HepG2 (cell line): ENCODE data around the gene ATP9B. TPM values are rescaled to one million over a fixed set of nuclear protein-coding genes. Genes with fewer than 3 reads are reported as not detected.

Experiments
- ATAC-seq: fragments of 200-7000 bp; cut with Tn5 transposase; 3 replicates; pipeline ENCODE4 v1.9.1; 2020; ENCODE audit warnings: mild to moderate bottlenecking, moderate library complexity
- BruUV-seq: library from RNA; stranded (reverse); fragments of 400-500 nt; replicated peaks from 2 replicates; lab custom pipeline; 2021; lab: Mats Ljungman, UMichigan
- CTCF ChIA-PET: fragments of 300-600 bp; formaldehyde crosslinking; extraction: SDS; loops from one replicate; lab custom pipeline; 2021; ENCODE audit warnings: low total read pairs, inconsistent platforms, low intra/inter-chr PET ratio; lab: Yijun Ruan, JAX
- POLR2A ChIA-PET: fragments of 350-600 bp; sonication (Branson Sonifier 250); formaldehyde crosslinking; loops from one replicate; lab custom pipeline; 2020; ENCODE audit warnings: antibody characterized with exemption, inconsistent platforms; lab: Yijun Ruan, JAX
- DNase-seq: peaks from one replicate; pipeline ENCODE4 v3.0.0-alpha.2; 2015; ENCODE audit warnings: low spot score
- FAIRE-seq: peaks from 3 replicates; lab custom pipeline; 2011; peaks lifted over from hg19 to GRCh38; lab: Jason Lieb, UNC
- H2AFZ ChIP-seq: one replicate; pipeline ENCODE4 v1.6.1; 2011; ENCODE audit warnings: low read length, inconsistent platforms
- H3K27ac ChIP-seq: fragments of 300-600 bp; 3 replicates; pipeline ENCODE4 v1.8.0; 2011; ENCODE audit warnings: mixed run types, mild to moderate bottlenecking, mixed read lengths, low read length, inconsistent platforms; ENCODE audit not compliant: insufficient read depth; ENCODE audit errors: extremely low read length
- H3K27me3 ChIP-seq, 2 experiments: fragments of 200-600 bp in 1 of 2; 2 replicates in 1 of 2; 3 replicates in 1 of 2; pipeline versions ENCODE4 v1.6.0 to v1.8.0; 2011; ENCODE audit warnings: low read length in 2 of 2, mild to moderate bottlenecking in 2 of 2, moderate library complexity in 2 of 2, inconsistent platforms in 1 of 2; ENCODE audit not compliant: insufficient read depth in 2 of 2, control insufficient read depth in 1 of 2
- H3K36me3 ChIP-seq, 2 experiments: fragments of 200-600 bp in 1 of 2; replicated peaks in 1 of 2; 2 replicates in 1 of 2; 3 replicates in 1 of 2; pipeline versions ENCODE4 v1.5.1 to v1.8.0; 2011; ENCODE audit warnings: low read length in 2 of 2, inconsistent platforms in 1 of 2; ENCODE audit not compliant: insufficient read depth in 2 of 2, control insufficient read depth in 1 of 2
- H3K4me1 ChIP-seq: 2 replicates; pipeline ENCODE4 v1.5.1; 2012; ENCODE audit warnings: low read length, inconsistent platforms; ENCODE audit not compliant: insufficient read depth
- H3K4me2 ChIP-seq: 2 replicates; pipeline ENCODE4 v1.6.0; 2011; ENCODE audit warnings: low read depth, low read length, inconsistent platforms
- H3K4me3 ChIP-seq, 3 experiments: fragments of 200-600 bp in 1 of 3; sonication (generic), shearing (Covaris generic) in 1 of 3; replicated peaks in 1 of 3; 2 replicates each; pipeline ENCODE4 v1.5.1; 2011 to 2016; ENCODE audit warnings: low read length in 3 of 3, inconsistent platforms in 2 of 3, low read depth in 2 of 3, mild to moderate bottlenecking in 2 of 3, control low read depth in 1 of 3, mixed read lengths in 1 of 3; ENCODE audit not compliant: insufficient read depth in 1 of 3
- H3K79me2 ChIP-seq: one replicate; pipeline ENCODE4 v1.6.1; 2011; ENCODE audit warnings: low read length, inconsistent platforms; ENCODE audit not compliant: insufficient read depth
- H3K9ac ChIP-seq: 2 replicates; pipeline ENCODE4 v1.6.0; 2011; ENCODE audit warnings: mild to moderate bottlenecking, low read depth, low read length, inconsistent platforms; ENCODE audit not compliant: insufficient read depth
- H3K9me3 ChIP-seq: 2 replicates; pipeline ENCODE4 v1.5.1; 2012; ENCODE audit warnings: mild to moderate bottlenecking, low read length
- H4K20me1 ChIP-seq: 2 replicates; pipeline ENCODE4 v1.6.0; 2011; ENCODE audit warnings: inconsistent platforms, mild to moderate bottlenecking, low read length, moderate library complexity; ENCODE audit not compliant: insufficient read depth
- AGO2 ChIP-seq: fragments of 200-400 bp; formaldehyde crosslinking; optimal IDR thresholded peaks from 2 replicates; pipeline ENCODE3; 2017; ENCODE audit warnings: mild to moderate bottlenecking, low read depth, low read length, moderate library complexity
- ELF1 ChIP-seq: sonication (generic); formaldehyde crosslinking; IDR thresholded peaks from 2 replicates; pipeline ENCODE4 v1.4.0; 2020; ENCODE audit warnings: missing genetic modification reagents
- ELK4 ChIP-seq: sonication (generic); formaldehyde crosslinking; IDR thresholded peaks from 2 replicates; pipeline ENCODE4 v1.9.0; 2021; ENCODE audit warnings: missing genetic modification reagents, borderline replicate concordance
- EP300 ChIP-seq, 3 experiments: sonication (generic) in 1 of 3; formaldehyde crosslinking in 1 of 3; IDR thresholded peaks; 2 replicates each; pipeline versions ENCODE4 v1.5.1 to v1.6.1; 2011 to 2020; ENCODE audit warnings: low read depth in 2 of 3, low read length in 2 of 3, borderline replicate concordance in 1 of 3, improper control_type of control experiment in 1 of 3, mild to moderate bottlenecking in 1 of 3, missing genetic modification reagents in 1 of 3, moderate library complexity in 1 of 3
- IRF2 ChIP-seq: IDR thresholded peaks from 2 replicates; pipeline ENCODE4 v1.6.1; 2018; ENCODE audit warnings: missing genetic modification reagents, missing compliant biosample characterization
- KDM3A ChIP-seq: IDR thresholded peaks from 2 replicates; pipeline ENCODE4 v1.6.1; 2018; ENCODE audit warnings: low read depth, missing compliant biosample characterization
- NFRKB ChIP-seq: fragments of 450-650 bp; IDR thresholded peaks from 2 replicates; pipeline ENCODE4 v1.6.1; 2017
- SMAD1 ChIP-seq: sonication (generic); formaldehyde crosslinking; IDR thresholded peaks from 2 replicates; pipeline ENCODE4 v1.4.0; 2020; ENCODE audit warnings: missing genetic modification reagents, low read depth, mild to moderate bottlenecking, borderline replicate concordance
- SP140L ChIP-seq: sonication (generic); formaldehyde crosslinking; IDR thresholded peaks from 2 replicates; pipeline ENCODE4 v1.4.0; 2020; ENCODE audit warnings: missing genetic modification reagents, borderline replicate concordance
- TAF15 ChIP-seq: fragments of 200-400 bp; formaldehyde crosslinking; IDR thresholded peaks from one replicate; pipeline ENCODE4 v1.6.1; 2018; ENCODE audit warnings: mild to moderate bottlenecking, low read depth, low read length; ENCODE audit not compliant: poor library complexity, severe bottlenecking
- ZBTB39 ChIP-seq: sonication (generic); formaldehyde crosslinking; IDR thresholded peaks from 2 replicates; pipeline ENCODE4 v1.5.0; 2020; ENCODE audit warnings: missing genetic modification reagents
- ZNF234 ChIP-seq: sonication (generic); formaldehyde crosslinking; conservative IDR thresholded peaks from 2 replicates; pipeline ENCODE4 v1.5.1; 2020; ENCODE audit warnings: mild to moderate bottlenecking, missing genetic modification reagents
- ZNF30 ChIP-seq: sonication (generic); formaldehyde crosslinking; IDR thresholded peaks from 2 replicates; pipeline ENCODE4 v1.5.0; 2020; ENCODE audit warnings: mild to moderate bottlenecking, missing genetic modification reagents
- ZNF33A ChIP-seq: sonication (generic); formaldehyde crosslinking; IDR thresholded peaks from 2 replicates; pipeline ENCODE4 v1.5.1; 2020; ENCODE audit warnings: missing genetic modification reagents, mild to moderate bottlenecking, moderate library complexity, borderline replicate concordance
- ZNF513 ChIP-seq: sonication (generic); formaldehyde crosslinking; conservative IDR thresholded peaks from 2 replicates; pipeline ENCODE4 v1.5.0; 2020; ENCODE audit warnings: missing genetic modification reagents
- ZNF598 ChIP-seq: sonication (generic); formaldehyde crosslinking; IDR thresholded peaks from 2 replicates; pipeline ENCODE4 v1.5.1; 2020; ENCODE audit warnings: mild to moderate bottlenecking, missing genetic modification reagents, borderline replicate concordance
- ZNF83 ChIP-seq: sonication (generic); formaldehyde crosslinking; IDR thresholded peaks from 2 replicates; pipeline ENCODE4 v1.4.0; 2020; ENCODE audit warnings: missing genetic modification reagents, mild to moderate bottlenecking, borderline replicate concordance
- ZNF891 ChIP-seq: sonication (generic); formaldehyde crosslinking; IDR thresholded peaks from 2 replicates; pipeline ENCODE4 v1.5.0; 2020; ENCODE audit warnings: mild to moderate bottlenecking, missing genetic modification reagents
- WGBS: methylation state at CpG from one replicate; pipeline ENCODE4 v1.1.6; 2017; ENCODE audit warnings: low lambda C conversion rate; 5-methylcytosine and 5-hydroxymethylcytosine counted together
- in situ Hi-C: cut with HindIII; loops from 2 replicates; pipeline ENCODE4 v1.10.0; 2017; ENCODE audit warnings: low pct_unique_long_range_greater_than_20kb; ENCODE audit not compliant: extremely low pct_ligation_motif_present
- intact Hi-C: fragments of 100-400 bp; cut with micrococcal nuclease; formaldehyde crosslinking; loops from one replicate; pipeline ENCODE4 v1.10.0; 2022; ENCODE audit not compliant: unreplicated experiment
- polyA plus RNA-seq, 8 experiments: library from polyadenylated mRNA; depleted of rRNA in 3 of 8; stranded (reverse) in 7 of 8; unstranded in 1 of 8; fragments of >200 nt; fragmentation: Illumina TruSeq in 4 of 8; extraction: Trizol in 4 of 8; gene quantifications; 2 replicates each; pipeline versions ENCODE4 v1.2.1 to v1.2.3, GENCODE V29; 2011 to 2016; ENCODE audit warnings: low read depth in 4 of 8, missing spikeins in 1 of 8, mixed read lengths in 1 of 8; ENCODE audit not compliant: insufficient read depth in 1 of 8
- total RNA-seq, 5 experiments: library from RNA; depleted of rRNA; stranded (reverse); fragments of >200 nt; fragmentation: Illumina TruSeq; extraction: Trizol; gene quantifications; 2 replicates each; pipeline ENCODE4 v1.2.3, GENCODE V29; 2016; ENCODE audit warnings: low read depth in 1 of 5
- TF ChIP-seq, protein P1 (sequence below): IDR thresholded peaks from 2 replicates; pipeline ENCODE4 v1.6.1; 2016; ENCODE audit warnings: missing genetic modification reagents, missing compliant biosample characterization

ATP9B gene
- total and polyA plus RNA-seq, 2 of the 13 experiments (the other 11 are each of a cell fraction or from before 2014, with no cell fraction given): 10.8 to 11.3 TPM

DNA sequence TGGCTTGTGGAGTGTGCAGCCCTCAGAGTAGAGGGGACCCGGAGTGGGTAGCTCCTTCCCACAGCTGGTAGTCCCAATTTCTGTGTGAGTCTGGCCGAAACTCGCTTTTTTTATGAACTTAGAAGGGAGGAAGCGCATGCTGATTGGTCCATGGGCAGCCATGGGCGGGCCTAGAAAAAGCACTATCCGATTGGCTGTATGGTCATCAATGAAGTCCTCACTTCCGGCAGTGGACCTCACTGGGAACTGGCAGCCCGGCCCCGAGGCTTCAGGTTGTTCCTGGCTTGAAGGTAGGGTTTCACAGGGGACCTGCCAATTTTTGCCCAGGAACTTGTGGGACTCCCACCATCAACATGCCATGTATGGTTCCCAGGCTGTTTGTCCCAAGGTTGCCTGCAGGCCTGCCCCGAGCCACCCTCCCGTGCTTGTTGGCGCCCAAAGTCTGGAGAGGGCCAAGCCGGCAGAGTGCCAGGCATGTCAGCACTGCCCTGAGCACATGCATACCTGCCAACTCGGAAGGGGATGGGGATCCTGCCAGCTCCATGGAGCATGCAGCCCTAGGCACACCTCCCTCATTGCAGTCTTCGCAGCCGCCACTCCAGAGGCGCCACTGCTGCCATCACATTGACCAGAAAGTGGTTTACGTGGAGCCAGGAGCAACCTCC, 98.5 kb downstream of the ATP9B start:
- no peak for DNase-seq
- WGBS: 99% methylated on average over 9 of the region's 18 CpGs
- Histone ChIP-seq H2AFZ (no peak overlapping the region), H3K9ac (no peak overlapping the region), H3K4me3 (no peak overlapping the region), H3K4me1 (0 out of 2 replicates have a peak, but pooled peaks cover 7% of the 10 kb centered on the region), H3K9me3 (no peaks in the 10 kb centered on the region), H3K36me3 (peaks cover 6% of the 10 kb centered on the region in 2 experiments; a peak in 1 of 5 replicates), H3K4me2 (no peak overlapping the region), H3K79me2 (no peaks in the 10 kb centered on the region), H3K27ac (no peak overlapping the region), H4K20me1 (no peaks in the 10 kb centered on the region), H3K27me3 (no peaks in the 10 kb centered on the region)
- BruUV-seq: no TSS peak
- intact Hi-C loops (no loop called here), in situ Hi-C loops (no loop called here)
- TF ChIP-seq SP140L (CRISPR knock-in tag) (no peak), ZNF33A (CRISPR knock-in tag) (no peak), ZNF83 (CRISPR knock-in tag) (no peak), ZNF891 (CRISPR knock-in tag) (no peak), ZNF598 (CRISPR knock-in tag) (no peak), ZBTB39 (CRISPR knock-in tag) (no peak), IRF2 (CRISPR knock-in tag) (no peak), NFRKB (no peak), SMAD1 (CRISPR knock-in tag) (no peak), KDM3A (CRISPR knock-in tag) (no peak), EP300 (IDR thresholded peaks at IDR 0.05; ENCODE audit: low read depth in 2 of 2, low read length in 2 of 2) (no peak), EP300 (CRISPR knock-in tag; IDR thresholded peaks at IDR 0.05; ENCODE audit: borderline replicate concordance) (no peak), ZNF30 (CRISPR knock-in tag) (no peak), ZNF513 (no peak), ELF1 (CRISPR knock-in tag) (no peak), AGO2 (no peak), TAF15 (no peak), ZNF234 (no peak), ELK4 (CRISPR knock-in tag) (no peak)
- TF ChIP-seq, protein P1, sequence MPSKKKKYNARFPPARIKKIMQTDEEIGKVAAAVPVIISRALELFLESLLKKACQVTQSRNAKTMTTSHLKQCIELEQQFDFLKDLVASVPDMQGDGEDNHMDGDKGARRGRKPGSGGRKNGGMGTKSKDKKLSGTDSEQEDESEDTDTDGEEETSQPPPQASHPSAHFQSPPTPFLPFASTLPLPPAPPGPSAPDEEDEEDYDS: no peak
- ChIA-PET POLR2A (no interaction called here), CTCF (no interaction called here)
- no peak for ATAC-seq
- FAIRE-seq: no peak
